ENCODE results near the gene YPEL3.
A peak's percentile ranks its signal among the peaks of the same experiment; 100 is the strongest.
"Not testable (repeated sequence)": the region's sequence is repeated elsewhere in the genome, so short reads cannot be mapped to it uniquely, and the experiment has no call there.

Gene YPEL3, protein sequence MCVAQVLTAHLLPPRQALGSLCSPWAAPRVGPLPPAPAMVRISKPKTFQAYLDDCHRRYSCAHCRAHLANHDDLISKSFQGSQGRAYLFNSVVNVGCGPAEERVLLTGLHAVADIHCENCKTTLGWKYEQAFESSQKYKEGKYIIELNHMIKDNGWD

DNA sequence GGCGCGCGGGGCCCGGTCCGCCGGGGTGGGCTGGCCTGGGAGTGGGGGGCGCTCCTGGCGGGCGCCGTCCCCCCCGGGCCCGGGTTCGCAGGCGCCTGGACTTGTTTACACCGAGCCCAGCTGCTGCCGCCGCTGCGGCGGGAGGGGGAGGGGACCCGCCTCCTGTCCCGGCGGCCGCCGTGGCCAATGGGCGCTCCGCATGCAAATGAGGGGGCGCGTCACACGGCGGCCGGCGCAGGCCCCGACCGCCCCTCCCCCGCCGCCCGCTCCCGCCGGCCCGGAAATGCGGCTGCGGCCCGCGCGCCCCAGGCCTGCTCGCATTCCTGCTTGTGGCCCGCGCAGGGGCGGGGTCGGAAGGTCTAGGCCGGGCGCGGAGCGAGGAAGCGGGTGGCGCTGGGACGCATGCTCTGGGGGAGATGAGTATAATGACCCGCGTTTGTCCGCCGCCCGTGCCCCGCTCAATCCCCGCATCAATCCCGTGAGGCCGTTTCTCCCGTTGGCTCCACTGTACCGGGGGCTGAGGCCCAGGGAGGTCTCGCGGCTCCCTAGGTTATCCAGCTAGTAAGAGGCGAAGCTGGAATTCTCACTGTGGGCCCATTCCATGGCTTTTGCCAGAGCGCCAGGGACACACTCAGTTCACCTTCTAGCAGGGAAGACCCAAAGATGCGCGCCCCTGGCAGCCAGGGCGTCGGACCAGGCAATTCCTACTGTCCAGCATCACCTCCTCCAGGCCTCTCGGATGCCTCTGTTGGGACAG lies at the start of gene YPEL3:
Gene YPEL3, minus strand, starts transcription at position 109 of the 757 bp plus-strand sequence. CDS start 731 bp downstream, outside the sequence.
- peak; percentile 80 to 82 for DNase-seq

DNA sequence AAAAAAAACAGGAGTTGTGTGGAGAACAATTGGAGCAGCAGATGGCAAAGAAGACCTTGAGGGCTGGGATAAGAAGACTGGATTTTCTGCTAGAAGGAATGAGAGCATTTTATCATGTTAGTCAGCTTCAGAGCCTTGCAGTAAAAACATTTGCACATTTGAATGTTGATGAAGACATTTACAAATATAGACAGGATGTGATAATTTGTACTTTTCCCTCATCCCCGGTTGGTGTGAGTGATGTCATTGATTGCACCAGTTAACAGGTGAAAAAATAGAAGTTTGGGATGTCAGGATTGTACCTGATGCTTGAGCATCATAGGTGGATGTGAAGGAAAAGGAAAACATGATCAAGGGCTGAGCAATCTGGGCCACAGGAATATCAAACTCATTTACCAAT lies 49.6 kb upstream of the YPEL3 start:
- no peak for DNase-seq

DNA sequence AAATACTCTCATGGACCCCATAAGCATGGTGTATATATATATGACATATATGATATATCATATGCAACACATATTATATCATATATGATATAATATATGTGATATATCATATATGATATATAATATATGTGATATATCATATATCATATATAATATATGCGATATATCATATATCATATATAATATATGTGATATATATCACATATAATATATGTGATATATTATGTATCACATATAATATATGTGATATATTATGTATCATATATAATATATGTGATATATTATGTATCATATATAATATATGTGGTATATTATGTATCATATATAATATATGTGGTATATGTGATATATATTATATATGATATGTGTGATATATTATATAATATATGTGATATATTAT lies 48.9 kb upstream of the YPEL3 start:
- no peak for DNase-seq

DNA sequence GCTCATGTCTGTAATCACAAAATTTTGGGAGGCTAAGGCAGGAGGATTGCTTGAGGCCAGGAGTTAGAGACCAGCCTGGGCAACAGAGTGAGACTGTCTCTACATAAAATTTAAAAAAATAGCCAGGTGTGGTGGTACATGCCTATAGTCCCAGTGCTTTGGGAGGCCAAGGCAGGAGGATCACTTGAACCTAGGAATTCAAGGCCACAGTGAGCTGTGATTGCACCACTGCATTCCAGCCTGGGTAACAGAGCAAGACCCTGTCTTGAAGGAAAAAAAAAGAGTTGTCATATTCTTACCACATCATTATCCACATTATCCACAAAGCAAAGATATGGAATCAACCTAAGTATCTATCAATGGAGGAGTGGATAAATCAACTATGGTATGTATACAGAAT lies 48.0 kb upstream of the YPEL3 start:
- DNase-seq, result no peak

DNA sequence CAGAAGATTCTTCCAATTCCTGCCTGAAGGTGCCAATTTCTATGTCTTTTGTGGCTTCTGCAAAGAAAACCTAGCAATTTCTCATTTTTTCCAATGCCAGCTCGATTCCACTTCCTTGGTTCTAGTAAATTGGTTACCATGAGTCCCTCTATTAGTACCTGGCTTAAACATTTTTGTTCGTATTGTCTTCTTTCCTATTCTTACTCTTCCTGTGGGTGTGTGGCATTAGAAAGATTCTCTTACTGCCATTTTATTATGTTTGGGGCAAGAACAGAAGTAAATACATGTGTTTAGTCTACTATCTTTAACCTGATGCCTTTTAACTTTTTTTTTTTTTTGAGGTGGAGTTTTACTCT lies 47.3 kb upstream of the YPEL3 start:
- DNase-seq, result no peak

DNA sequence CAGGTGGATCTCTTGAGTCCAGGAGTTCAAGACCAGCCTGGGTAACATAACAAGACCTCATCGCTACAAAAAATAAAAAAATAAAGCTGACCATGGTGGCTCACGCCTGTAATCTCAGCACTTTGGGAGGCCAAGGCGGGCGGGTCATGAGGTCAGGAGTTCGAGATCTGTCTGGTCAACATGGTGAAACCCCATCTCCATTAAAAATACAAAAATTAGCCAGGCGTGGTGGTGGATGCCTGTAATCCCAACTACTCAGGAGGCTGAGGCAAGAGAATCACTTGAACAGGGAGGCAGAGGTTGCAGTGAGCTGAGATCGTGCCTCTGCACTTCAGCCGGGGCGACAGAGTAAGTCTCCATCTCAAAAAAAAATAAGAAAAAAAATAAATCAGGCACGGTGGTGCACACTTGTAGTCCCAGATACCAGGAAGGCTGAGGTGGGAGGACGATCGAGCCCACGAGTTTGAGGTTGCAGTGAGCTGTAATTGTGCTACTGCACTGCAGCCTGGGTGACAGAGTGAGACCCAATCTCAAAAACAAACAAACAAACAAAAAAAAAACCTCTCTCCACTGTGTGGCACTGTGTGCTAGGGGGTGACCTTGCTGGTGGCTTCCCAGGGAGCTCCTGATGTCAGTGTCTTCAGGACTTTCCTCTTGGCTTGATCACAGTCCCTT lies 46.8 kb upstream of the YPEL3 start:
- no peak for DNase-seq

DNA sequence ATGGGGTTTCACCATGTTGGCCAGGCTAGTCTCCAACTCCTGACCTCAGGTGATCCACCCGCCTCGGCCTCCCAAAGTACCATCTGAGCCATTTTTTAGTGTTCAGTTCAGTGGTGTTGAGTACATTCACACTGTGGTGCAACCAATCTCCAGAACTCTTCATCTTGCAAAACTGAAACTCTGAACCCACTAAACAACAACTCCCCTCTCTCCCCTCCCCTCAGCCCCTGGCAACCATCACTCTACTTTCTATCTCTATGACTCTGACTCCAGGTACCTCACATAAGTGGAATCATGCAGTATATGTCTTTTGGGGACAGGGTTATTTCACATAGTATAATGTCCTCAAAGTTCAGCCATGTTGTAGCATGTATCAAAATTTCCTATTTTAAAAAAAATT lies 45.7 kb upstream of the YPEL3 start:
- DNase-seq, result no peak

DNA sequence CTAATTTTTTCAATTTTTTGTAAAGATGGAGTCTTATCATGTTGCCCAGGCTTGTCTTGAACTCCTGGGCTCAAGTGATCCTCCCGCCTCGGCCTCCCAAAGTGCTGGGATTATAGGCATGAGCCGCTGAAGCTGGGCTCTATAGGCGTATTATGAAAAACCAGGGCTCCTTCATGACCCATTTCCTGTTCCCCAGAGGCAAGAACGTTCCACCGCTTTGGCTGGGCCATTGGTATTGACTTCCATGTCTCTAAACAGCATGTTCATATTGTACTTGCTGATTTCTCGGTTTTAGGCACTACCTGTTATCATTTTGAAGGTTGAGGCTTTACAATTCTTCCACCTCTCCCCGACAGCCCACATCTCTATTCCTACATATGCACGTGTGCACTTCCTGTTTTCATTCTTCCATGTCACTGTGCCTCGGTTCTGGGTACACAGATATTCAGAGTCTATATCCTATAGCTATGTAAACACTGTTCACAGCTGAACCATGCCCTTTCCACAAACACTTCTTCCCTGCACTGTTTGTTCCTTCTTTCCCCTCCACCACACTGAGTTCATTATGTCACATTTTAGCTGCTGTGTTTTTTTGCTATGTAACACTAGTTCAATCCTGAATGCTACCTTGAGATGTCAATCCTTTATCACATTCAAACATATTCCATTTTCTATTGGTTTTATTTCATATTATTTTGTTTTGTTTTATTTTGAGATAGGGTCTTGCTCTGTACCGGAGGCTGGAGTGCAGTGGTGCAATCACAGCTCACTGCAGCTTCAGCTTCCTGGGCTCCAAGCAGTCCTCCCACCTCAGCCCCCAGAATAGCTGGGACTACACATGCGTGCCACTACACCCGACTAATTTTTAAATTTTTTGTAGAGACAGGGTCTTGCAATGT lies 43.8 kb upstream of the YPEL3 start:
- DNase-seq, result no peak

DNA sequence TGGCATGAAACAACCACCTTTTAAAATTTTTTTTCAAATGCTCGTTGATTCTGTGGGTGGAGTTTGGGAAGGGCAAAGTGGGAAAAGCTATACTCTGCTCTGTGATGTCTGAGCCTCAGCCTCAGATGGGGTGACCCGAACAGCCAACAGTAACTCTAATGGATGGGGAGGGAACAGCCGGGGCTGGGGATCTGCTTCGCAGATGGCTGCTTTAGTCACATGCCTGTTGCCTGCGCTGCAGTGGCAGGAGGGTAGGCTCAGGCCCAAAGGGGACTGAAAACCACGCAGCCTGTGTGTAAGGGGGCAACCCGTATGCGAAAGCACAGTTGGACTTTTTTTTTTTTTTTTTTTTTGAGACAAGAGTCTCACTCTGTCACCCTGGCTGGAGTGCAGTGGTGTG lies 41.9 kb upstream of the YPEL3 start:
- DNase-seq, result no peak

DNA sequence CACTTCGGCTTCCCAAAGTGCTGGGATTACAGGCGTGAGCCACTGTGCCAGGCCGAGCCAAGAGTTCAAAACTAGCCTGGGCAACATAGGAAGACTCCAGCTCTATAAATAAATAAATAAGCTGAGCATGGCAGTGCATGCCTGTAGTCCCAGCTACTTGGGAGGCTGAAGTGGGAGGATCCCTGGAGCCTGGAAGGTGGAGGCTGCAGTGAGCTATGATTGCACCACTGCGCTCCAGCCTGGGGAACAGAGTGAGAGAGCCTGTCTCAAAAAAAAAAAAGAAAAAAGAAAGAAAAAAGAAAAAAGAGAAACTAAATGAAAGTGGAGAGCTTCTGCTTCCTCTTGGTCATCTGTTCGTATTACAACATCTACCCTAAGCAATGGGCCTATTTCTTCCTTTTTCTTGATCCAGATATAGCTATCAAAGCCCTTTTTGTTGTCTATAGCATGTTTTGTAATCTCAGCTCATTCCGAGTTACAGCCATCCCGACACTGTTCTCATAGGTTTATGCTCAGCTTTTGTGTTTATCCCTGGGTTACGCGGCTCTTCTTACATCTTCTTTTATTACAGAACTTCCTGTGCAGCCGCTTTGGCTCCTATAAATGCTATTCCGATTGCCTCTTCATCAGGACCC lies 41.1 kb upstream of the YPEL3 start:
- no peak for DNase-seq

DNA sequence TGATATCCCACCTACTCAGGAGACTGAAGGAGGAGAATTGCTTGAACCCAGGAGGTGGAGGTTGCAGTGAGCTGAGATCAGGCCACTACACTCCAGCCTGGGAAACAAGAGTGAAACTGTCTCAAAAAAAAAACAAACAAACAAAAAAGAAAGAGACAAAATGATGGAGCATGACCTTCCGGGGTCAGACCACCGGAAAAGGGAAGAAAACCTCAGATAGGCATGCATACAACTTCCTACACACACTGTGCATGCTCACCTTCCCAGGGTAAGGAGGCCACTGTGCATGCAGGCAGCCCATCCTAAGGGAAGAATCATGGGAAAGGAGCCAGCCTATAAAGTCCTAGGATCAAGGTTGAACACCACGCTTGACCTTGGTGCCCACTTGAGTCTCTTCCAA lies 36.6 kb upstream of the YPEL3 start:
- DNase-seq, result no peak

DNA sequence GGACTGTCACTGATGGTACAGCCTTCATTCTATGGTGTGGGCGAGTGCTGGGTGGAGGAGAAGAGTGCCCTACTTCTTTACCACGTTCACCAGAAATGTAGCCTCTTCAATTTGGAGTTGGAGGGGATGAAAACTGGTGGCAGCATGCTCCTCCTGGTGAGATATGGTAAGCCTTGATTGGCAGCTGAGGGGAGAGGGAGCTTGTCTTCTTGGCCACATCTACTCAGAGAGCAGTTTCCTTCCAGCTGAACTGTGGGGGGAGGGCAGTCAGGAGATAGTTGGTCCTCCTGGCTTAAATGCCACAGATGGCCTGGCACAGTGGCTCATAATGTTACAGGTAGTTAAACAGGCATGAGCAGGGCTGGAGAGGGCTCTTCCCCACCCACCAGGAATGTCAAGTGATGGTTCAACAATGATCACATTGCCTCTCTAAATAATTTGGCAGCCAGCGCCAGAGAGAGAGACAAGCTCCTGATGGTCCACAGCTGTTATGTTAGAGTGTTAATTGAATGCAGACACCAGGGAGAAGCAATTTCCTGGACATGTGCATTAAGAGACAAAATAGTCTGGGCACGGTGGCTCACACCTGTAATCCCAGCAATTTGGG lies 36.0 kb upstream of the YPEL3 start:
- no peak for DNase-seq

DNA sequence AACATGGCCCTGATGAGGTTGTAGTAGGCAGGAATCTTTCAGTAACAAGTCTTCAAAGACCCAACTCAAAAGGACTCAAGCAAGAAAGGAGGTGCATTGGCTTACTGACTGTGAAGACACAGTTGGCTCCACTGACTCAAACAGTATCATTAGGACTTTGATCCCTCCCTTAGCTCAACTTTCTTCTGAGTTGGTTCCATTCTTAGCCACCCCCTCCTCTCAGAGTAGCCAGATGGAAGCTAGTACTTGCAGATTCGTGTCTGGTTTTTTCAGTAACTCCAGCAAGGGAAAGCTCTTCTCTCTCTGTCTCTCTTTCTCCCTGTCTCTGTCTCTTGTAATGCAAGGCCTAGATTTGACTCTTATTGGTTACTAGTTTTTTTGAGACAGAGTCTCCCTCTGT lies 32.0 kb upstream of the YPEL3 start:
- DNase-seq, result no peak

DNA sequence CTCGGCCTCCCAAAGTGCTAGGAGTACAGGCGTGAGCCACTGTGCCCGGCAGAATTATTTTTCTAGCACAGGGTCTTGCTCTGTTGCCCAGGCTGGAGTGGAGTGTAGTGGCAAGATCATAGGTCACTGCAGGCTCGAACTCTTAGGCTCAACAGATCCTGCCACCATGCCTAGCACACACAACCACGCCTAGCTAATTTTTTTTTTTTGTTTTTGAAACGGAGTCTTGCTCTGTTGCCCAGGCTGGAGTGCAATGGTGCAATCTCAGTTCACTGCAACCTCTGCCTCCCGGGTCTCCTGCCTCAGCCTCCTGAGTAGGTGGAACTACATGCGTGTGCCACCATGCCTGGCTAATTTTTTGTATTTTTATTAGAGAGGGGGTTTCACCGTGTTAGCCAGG lies 29.7 kb upstream of the YPEL3 start:
- DNase-seq, result not testable (repeated sequence)

DNA sequence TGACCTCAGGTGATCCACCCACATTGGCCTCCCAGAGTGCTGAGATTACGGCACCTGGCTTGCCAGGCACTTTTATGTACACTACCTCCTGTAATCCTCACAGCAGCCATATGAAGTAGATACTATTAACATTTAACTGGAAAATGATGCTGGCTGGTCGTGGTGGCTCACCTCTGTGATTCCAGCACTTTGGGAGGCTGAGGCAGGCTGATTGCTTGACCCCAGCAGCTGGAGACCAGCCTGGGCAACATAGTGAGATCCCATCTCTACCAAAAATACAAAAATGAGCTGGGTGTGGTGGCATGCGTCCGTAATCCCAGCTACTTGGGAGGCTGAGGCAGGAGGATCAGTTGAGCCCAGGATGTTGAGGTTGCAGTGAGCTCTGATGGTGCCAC lies 29.0 kb upstream of the YPEL3 start:
- no peak for DNase-seq

DNA sequence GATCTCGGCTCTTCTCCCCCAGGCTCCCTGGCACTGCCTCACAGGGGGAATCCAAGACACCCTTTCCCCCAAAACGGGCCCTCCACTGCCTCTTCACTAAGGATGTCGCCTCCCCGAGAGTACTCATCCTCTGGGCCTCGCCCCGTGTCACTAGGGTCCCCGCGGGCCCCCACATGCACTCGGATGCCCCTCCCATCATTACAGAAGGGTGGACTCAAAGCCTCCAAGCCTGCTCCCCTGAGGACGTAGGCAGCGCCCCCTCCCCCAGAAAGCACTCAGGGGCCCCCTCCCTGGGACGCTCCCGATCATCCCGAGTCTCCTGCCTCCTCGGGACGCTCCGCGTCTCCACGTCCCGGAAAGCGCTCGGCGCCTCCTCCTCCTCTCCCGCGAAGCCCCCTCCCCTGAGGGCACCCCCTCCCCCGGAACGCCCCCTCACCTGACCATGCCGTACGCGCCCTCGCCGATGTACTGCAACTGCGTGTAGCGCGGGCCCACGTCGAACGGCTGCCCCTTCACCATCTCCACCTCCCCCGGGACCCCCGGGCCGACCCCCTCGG lies 26.7 kb upstream of the YPEL3 start:
- no peak for DNase-seq

DNA sequence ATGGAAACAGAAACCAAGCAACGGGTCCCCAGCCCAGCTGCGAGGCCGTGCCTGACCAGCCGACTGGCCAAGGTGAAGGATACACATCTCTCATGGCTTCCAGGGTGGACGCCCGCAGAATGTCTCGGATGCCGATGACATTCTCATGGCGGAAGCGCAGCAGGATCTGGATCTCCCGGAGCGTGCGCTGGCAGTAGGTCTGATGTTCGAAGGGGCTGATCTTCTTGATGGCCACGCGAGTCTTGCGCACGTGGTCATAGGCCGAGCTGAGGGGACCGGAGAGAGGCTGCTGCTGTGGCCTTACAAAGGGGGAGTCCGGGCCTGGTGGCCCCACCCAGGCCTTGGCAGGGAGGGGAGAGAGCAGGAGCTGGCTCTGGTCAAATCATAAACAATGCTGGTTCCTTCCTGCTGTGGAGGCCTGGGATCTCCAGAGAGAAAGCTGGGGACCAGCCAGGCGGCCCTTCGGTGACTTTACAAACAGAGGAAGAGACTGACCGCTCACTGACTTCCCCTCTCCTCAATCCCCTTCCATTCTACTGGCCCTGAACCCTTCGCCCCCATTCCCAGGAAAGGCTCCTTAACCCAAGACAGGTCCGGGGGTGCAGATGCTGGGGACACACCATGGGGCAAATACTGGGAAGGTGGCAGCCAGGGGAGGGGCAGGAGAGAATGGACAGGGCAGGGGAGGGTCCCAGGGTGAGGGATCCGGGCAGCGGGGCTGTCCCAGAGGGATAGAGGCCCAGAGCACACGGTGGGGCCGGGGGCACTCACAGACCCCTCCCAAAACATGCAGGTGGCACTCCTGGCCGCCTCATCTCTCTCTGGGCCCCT lies 25.9 kb upstream of the YPEL3 start:
- DNase-seq, result no peak

DNA sequence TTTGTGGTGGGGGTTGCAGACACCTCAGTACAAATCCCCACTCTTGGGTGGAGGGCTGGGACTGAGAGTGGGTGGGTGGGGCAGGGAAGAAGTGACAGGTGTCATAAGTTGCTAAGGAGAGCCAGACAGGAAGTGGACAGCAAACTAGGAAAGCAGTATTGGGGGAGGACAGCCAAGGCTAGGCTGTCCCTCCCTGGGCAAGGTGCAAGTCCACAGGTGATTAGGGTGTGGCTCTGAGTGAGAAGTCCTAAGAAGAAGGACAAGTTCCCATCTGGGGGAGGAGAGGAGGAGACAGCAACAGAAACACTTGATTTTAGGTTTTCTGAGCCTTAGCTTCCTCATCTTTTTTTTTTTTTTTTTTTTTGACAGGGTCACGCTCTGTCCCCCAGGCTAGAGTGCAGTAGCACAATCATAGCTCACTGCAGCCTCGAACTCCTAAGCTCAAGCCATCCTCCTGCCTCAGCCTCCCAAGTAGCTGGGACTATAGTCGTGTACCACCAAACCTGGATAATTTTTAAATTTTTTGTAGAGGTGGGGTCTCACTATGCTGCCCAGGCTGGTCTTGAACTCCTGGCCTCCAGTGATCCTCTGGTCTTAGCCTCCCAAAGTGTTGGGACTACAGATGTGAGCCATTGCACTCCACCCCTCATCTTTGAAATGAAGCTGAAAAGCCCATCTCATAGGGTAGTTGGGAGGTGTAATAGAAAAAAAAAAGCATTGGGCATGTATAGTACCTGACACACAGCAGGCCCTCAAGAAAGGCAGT lies 24.5 kb upstream of the YPEL3 start:
- DNase-seq, result no peak

DNA sequence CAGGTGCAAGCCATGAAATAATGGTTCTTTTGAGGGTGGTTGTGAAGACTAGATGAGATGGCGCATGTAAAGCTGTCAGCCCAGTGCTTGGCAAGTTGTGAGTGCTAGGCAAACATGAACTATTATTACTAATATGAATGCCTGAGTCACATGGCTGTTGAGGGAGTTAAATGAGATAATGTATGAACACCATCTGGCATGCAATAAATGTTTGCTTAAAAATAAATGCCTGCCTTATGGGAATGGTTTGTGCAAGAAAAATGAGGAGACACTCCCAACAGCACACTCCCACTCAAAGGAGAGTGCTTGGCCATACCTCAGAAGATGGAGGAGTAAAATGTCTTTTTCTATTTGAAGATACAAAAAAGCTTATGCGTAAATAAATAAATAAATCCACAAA lies 23.4 kb upstream of the YPEL3 start:
- DNase-seq, result no peak

DNA sequence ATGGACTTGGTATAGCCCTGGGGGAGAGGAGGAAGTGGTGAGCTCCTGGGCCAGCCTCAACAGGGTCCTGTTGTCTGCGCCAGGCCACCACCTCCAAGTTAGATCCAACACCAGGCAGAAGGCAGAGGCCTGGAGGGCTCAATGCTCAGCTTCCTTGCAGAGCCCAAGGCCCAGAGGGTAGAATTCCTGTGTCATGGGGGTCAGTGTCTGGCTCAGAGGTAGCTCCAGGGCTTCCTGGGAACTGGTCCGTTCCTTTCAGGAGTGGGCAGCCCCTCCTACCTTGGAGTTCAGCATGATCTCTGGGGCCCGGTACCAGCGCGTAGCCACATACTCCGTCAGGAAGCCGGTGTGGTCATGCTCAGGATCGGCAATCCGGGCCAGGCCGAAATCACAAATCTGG lies 21.8 kb upstream of the YPEL3 start:
- DNase-seq, result no peak

All from stimulated activated CD4-positive, alpha-beta T cell treated with anti-CD3 and anti-CD28 coated beads, Interleukin-2, amount 100 ng/mL, for 48 hours (primary cell).